Ovary (tissue), 3 donors: ENCODE measurements around the gene ELOVL3.

Experiments used
- EP300 ChIP-seq: sonication (generic); formaldehyde crosslinking; IDR thresholded peaks from one replicate; pipeline ENCODE4 v1.6.1; 2017; ENCODE audit warnings: antibody characterized with exemption
- TF ChIP-seq, protein P1 (sequence below), 3 donors: fragments of 450-650 bp in 2 of 3; fragments of 200-600 bp in 1 of 3; IDR thresholded peaks; one replicate each; pipeline versions ENCODE4 v1.5.1 to v1.8.0; 2016 to 2022; ENCODE audit warnings: antibody characterized with exemption in 3 of 3, mild to moderate bottlenecking in 1 of 3
- donor health status: DM: no; HTN: no; CAD: no.

DNA sequence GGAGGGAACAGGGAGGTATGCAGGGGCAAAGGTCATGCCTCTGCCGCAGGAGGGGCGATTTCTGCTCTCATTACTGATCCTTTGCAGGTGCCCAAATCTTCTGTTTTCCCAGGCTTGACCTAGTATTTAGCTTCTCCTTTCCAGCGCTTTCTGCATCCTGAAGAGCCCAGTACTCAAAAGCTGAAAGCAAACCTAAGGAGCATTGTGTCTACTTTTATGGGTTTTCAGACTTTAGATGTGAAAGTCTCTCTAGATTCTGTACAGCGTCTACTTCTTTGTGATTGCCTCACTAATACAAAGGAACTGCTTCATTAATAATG, 19.8 kb downstream of the ELOVL3 start:
- TF ChIP-seq, protein P1, sequence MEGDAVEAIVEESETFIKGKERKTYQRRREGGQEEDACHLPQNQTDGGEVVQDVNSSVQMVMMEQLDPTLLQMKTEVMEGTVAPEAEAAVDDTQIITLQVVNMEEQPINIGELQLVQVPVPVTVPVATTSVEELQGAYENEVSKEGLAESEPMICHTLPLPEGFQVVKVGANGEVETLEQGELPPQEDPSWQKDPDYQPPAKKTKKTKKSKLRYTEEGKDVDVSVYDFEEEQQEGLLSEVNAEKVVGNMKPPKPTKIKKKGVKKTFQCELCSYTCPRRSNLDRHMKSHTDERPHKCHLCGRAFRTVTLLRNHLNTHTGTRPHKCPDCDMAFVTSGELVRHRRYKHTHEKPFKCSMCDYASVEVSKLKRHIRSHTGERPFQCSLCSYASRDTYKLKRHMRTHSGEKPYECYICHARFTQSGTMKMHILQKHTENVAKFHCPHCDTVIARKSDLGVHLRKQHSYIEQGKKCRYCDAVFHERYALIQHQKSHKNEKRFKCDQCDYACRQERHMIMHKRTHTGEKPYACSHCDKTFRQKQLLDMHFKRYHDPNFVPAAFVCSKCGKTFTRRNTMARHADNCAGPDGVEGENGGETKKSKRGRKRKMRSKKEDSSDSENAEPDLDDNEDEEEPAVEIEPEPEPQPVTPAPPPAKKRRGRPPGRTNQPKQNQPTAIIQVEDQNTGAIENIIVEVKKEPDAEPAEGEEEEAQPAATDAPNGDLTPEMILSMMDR (IDR thresholded peaks at IDR 0.05): no peak
- no peak for TF ChIP-seq EP300
